SU-DHL-6 (cell line): ENCODE measurements around the gene TAS1R2.

ENCODE experiments used
- H2AFZ ChIP-seq: fragments of 200-600 bp; sonication (generic); 2 replicates; pipeline ENCODE4 v1.6.1; 2014; ENCODE audit warnings: low read depth, mild to moderate bottlenecking, moderate library complexity, mixed read lengths, antibody characterized with exemption, low read length; ENCODE audit not compliant: severe bottlenecking
- H3F3A ChIP-seq: fragments of 200-600 bp; shearing (Covaris generic); 2 replicates; pipeline ENCODE4 v1.6.0; 2016; ENCODE audit warnings: antibody characterized with exemption, mild to moderate bottlenecking; ENCODE audit not compliant: insufficient read depth
- H3K27ac ChIP-seq: fragments of 200-600 bp; sonication (generic); 2 replicates; pipeline ENCODE4 v1.5.1; 2016; ENCODE audit warnings: low read depth, mild to moderate bottlenecking, low read length, moderate library complexity, mixed read lengths
- H3K27me3 ChIP-seq: fragments of 200-600 bp; sonication (generic), shearing (Covaris generic); 2 replicates; pipeline ENCODE4 v1.6.0; 2014; ENCODE audit warnings: mild to moderate bottlenecking, low read length
- H3K36me3 ChIP-seq: fragments of 200-600 bp; sonication (generic); 2 replicates; pipeline ENCODE4 v1.6.1; 2014; ENCODE audit warnings: mild to moderate bottlenecking, low read length, mixed read lengths
- H3K4me2 ChIP-seq: fragments of 300-600, 200-600 bp; shearing (Covaris generic), sonication (generic); 2 replicates; pipeline ENCODE4 v1.6.0; 2014; ENCODE audit warnings: low read length, low read depth, mild to moderate bottlenecking; ENCODE audit not compliant: poor library complexity, severe bottlenecking
- H3K4me3 ChIP-seq: fragments of 200-600 bp; sonication (generic); 2 replicates; pipeline ENCODE4 v1.5.1; 2014; ENCODE audit warnings: antibody characterized with exemption, low read length, mild to moderate bottlenecking, mixed read lengths; ENCODE audit not compliant: insufficient read depth, poor library complexity, severe bottlenecking
- H3K79me2 ChIP-seq: fragments of 200-600 bp; sonication (generic); 2 replicates; pipeline ENCODE4 v1.6.1; 2014; ENCODE audit warnings: mild to moderate bottlenecking, low read length, moderate library complexity; ENCODE audit not compliant: insufficient read depth
- H3K9ac ChIP-seq: fragments of 200-600 bp; sonication (generic); 2 replicates; pipeline ENCODE4 v1.7.0; 2014; ENCODE audit warnings: mild to moderate bottlenecking, low read length
- H3K9me2 ChIP-seq: fragments of 200-600 bp; sonication (generic); replicated peaks from 2 replicates; pipeline ENCODE4 v1.6.1; 2014; ENCODE audit warnings: low read length; ENCODE audit not compliant: insufficient read depth
- H3K9me3 ChIP-seq: fragments of 200-600 bp; sonication (generic); 2 replicates; pipeline ENCODE4 v1.6.1; 2014; ENCODE audit warnings: low read length, mixed read lengths; ENCODE audit not compliant: insufficient read depth
- H4K20me1 ChIP-seq: fragments of 200-600 bp; sonication (generic); 2 replicates; pipeline ENCODE4 v1.6.1; 2014; ENCODE audit warnings: low read depth, mild to moderate bottlenecking, antibody characterized with exemption, low read length, moderate library complexity, mixed read lengths
- CTCF ChIP-seq: fragments of 200-600 bp; sonication (generic); IDR thresholded peaks from one replicate; pipeline ENCODE4 v1.5.1; 2017; ENCODE audit warnings: antibody characterized with exemption, mild to moderate bottlenecking, low read length, moderate library complexity; ENCODE audit not compliant: insufficient read depth, poor library complexity, severe bottlenecking
- EZH2phosphoT487 ChIP-seq: fragments of 200-600 bp; sonication (generic), shearing (Covaris generic); conservative IDR thresholded peaks from 2 replicates; pipeline ENCODE4 v1.6.1; 2018; ENCODE audit warnings: mild to moderate bottlenecking, antibody characterized with exemption, low read length, moderate library complexity, mixed read lengths

TAS1R2 gene

GRCh38 chr1:18809953-18810899, 49.2 kb downstream of the TAS1R2 start:
- Histone ChIP-seq H3K9ac (no peak overlapping the region), H3F3A (no peaks in the 10 kb centered on the region), H3K27me3 (no peaks in the 10 kb centered on the region), H3K27ac (no peak overlapping the region), H4K20me1 (no peaks in the 10 kb centered on the region), H3K9me2 (no peaks in the 10 kb centered on the region), H3K4me2 (no peak overlapping the region), H2AFZ (no peak overlapping the region), H3K9me3 (no peaks in the 10 kb centered on the region), H3K36me3 (no peaks in the 10 kb centered on the region), H3K79me2 (no peaks in the 10 kb centered on the region), H3K4me3 (no peak overlapping the region)
- TF ChIP-seq CTCF = no peak
- no peak for TF ChIP-seq EZH2phosphoT487

GRCh38 chr1:18808550-18808949, 50.9 kb downstream of the TAS1R2 start:
- Histone ChIP-seq H3K9ac (no peak overlapping the region), H3K79me2 (no peaks in the 10 kb centered on the region), H3K9me3 (no peaks in the 10 kb centered on the region), H4K20me1 (no peaks in the 10 kb centered on the region), H3K4me3 (no peak overlapping the region), H3K27me3 (no peaks in the 10 kb centered on the region), H3K9me2 (no peaks in the 10 kb centered on the region), H2AFZ (no peak overlapping the region), H3K27ac (no peak overlapping the region), H3F3A (no peaks in the 10 kb centered on the region), H3K36me3 (no peaks in the 10 kb centered on the region), H3K4me2 (no peak overlapping the region)
- TF ChIP-seq EZH2phosphoT487 (no peak), CTCF (no peak)

GRCh38 chr1:18807334-18808063, 52.0 kb downstream of the TAS1R2 start:
- Histone ChIP-seq H3K4me2 (no peak overlapping the region), H2AFZ (no peak overlapping the region), H3K79me2 (no peaks in the 10 kb centered on the region), H3K9ac (no peak overlapping the region), H3K36me3 (no peaks in the 10 kb centered on the region), H4K20me1 (no peaks in the 10 kb centered on the region), H3K9me3 (no peaks in the 10 kb centered on the region), H3K9me2 (no peaks in the 10 kb centered on the region), H3F3A (no peaks in the 10 kb centered on the region), H3K27ac (no peak overlapping the region), H3K27me3 (no peaks in the 10 kb centered on the region), H3K4me3 (no peak overlapping the region)
- TF ChIP-seq EZH2phosphoT487 (no peak), CTCF (no peak)
